HG02840 (cell line): Measurements from ENCODE around the gene SRSF10.

Experiments used
- ATAC-seq: cut with Tn5 transposase; IDR thresholded peaks from one replicate; pipeline ENCODE4 v1.9.1; 2021; ENCODE audit warnings: mild to moderate bottlenecking, moderate library complexity, moderate number of reproducible peaks; ENCODE audit not compliant: unreplicated experiment, low FRiP score

SRSF10 gene

DNA sequence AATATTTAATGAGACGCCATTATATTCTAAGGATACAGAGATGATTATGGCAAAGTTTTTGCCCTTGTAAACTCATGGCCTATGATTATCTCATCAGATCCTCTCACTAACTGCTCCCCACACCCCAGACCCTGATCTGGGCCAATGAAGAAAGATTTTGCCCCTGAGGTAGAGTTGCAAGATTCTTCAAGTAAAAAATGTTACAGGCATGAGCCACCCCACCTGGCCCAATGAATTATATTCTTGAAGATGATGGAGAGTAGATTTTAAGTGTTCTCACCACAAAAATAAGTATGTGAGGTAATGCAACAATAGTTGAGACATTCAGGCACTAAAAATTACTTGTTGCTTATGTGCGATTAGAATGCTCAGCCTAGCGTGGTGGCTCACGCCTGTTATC is 65.2 kb downstream of the SRSF10 start:
- no peak for ATAC-seq
